ENCODE results near the gene OR6M1.

DNA sequence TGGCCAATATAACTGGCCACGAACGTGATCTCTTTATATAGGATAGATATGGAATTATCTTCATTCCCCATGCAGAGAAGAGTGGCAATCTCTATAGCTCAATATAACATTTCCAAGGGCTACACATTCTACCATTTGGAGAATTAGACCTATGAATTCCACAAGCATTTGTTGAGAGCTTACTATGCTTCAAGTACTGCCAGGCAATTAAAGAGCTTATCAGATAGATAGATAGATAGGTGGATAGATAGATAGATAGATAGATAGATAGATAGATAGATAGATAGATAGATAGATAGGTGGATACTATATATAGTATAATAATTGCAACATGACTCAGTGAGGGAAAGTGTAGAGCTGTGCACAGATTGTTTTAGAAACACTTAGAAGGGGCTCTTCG lies 50.3 kb downstream of the OR6M1 start:
- TF ChIP-seq CTCF (IDR thresholded peaks at IDR 0.05) (no peak), POLR2A (IDR thresholded peaks at IDR 0.05) (no peak)

Data from thyroid gland (tissue), 4 donors.